Measurements from ENCODE around the gene AKAP5.

GRCh38 chr14:64461221-64461620, 4.1 kb upstream of the AKAP5 start:
- no peak for TF ChIP-seq CTCF (IDR thresholded peaks at IDR 0.05; ENCODE audit: insufficient read depth, low read length, poor library complexity, severe bottlenecking)
- TF ChIP-seq EZH2phosphoT487 (conservative IDR thresholded peaks at IDR 0.05; ENCODE audit: low read length): no peak
